ENCODE data around the gene ZMYND19.
"Not testable (repeated sequence)": the region's sequence is repeated elsewhere in the genome, so short reads cannot be mapped to it uniquely, and the experiment has no call there.

The ZMYND19 gene

DNA sequence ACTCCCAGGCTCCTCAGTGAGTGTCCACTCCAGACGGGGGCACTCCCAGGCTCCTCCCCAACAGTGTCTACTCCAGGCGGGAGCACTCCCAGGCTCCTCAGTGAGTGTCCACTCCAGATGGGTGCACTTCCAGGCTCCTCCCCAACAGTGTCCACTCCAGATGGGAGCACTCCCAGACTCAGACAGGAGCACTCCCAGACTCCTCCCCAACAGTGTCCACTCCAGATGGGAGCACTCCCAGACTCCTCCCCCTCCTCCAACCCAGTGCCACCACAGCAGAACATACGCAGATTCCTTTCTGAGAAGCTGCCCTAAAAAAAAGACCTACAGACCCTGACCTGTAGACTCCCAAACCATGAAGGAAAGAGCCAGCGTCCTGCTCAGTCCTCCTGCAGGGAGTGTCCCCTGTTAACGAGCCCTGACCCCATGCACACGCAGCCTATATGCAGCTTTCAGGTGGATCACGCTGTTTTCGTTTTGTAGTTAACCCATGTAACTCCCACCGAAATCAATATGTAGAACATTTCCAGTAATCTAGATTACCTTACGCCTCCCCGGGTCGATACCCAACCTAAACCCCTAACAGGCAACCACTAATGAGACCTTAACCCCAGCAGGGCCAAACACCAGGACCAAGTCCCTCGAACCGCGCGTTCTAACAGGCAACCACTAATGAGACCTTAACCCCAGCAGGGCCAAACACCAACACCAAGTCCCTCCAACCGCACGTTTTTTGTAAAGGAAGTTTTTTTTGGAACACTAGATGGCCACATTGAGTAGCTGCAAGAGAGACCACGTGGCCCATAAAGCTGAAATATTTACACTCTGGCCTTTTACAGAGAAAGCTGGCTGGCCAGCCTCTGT is 55.8 kb downstream of the ZMYND19 start:
- DNase-seq (ENCODE audit: low spot score) (peak; percentile 35), FAIRE-seq (peak; percentile 32)

DNA sequence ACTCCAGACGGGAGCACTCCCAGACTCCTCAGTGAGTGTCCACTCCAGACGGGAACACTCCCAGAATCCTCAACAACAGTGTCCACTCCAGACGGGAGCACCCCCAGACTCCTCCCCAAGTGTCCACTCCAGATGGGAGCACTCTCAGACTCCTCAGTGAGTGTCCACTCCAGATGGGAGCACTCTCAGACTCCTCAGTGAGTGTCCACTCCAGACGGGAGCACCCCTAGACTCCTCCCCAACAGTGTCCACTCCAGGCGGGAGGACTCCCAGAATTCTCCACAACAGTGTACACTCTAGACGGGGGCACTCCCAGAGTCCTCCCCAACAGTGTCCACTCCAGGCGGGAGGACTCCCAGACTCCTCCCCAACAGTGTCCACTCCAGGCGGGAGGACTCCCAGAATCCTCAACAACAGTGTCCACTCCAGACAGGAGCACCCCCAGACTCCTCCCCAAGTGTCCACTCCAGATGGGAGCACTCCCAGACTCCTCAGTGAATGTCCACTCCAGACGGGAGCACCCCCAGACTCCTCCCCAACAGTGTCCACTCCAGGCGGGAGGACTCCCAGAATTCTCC is 57.3 kb downstream of the ZMYND19 start:
- not testable (repeated sequence) for DNase-seq (ENCODE audit: low spot score); FAIRE-seq

All from RCC 7860 (cell line).